Measurements from ENCODE around the gene DAZAP1.

DNA sequence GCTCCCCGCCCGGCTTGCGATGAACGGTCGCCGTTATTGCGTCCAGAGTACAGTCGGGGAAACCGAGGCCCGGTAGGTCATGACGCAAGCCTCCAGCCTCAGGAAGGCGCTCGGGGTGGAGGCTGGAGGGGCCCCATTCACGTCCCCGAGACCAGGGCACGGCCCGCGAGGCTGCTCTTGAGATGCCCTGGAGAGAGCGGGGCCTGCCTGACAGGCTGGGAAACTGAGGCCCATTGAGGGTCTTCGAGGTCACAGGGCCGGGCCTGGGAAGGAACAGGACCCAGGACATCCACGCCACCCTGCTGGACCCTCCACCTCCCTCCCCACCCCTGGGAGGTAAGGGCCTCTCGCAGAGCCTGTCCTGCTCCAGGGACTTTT, 23.3 kb upstream of the DAZAP1 start:
- TF ChIP-seq EP300 (IDR thresholded peaks at IDR 0.05) (no peak), POLR2A (IDR thresholded peaks at IDR 0.05) (no peak), CTCF (IDR thresholded peaks at IDR 0.05) (no peak)
